HL-60 (cell line): ENCODE data around the gene TRPM6.

Experiments
- DNase-seq, 2 experiments: peaks; one replicate each; pipeline ENCODE4 v3.0.0-alpha.2; 2010 to 2020; ENCODE audit warnings: low read depth in 1 of 2, low spot score in 1 of 2
- H3K27ac ChIP-seq: fragments of 250-450 bp; sonication (Bioruptor Pico); replicated peaks from 2 replicates; pipeline ENCODE4 v1.5.1; 2020; ENCODE audit warnings: mild to moderate bottlenecking, moderate library complexity
- H3K27me3 ChIP-seq: fragments of 250-450 bp; sonication (Bioruptor Pico); 2 replicates; pipeline ENCODE4 v1.5.1; 2021; ENCODE audit warnings: mild to moderate bottlenecking, moderate library complexity; ENCODE audit not compliant: insufficient read depth, poor library complexity, severe bottlenecking
- H3K4me3 ChIP-seq: replicated peaks from 2 replicates; pipeline ENCODE4 v1.5.1; 2011; ENCODE audit warnings: mild to moderate bottlenecking, control low read depth, low read length; ENCODE audit not compliant: insufficient read depth
- CTCF ChIP-seq: IDR thresholded peaks from one replicate; pipeline ENCODE4 v1.5.1; 2011; ENCODE audit warnings: low read length, control low read depth, inconsistent platforms; ENCODE audit not compliant: insufficient read depth
- GABPA ChIP-seq: IDR thresholded peaks from 2 replicates; pipeline ENCODE4 v1.6.1; 2012; ENCODE audit warnings: low read depth
- POLR2AphosphoS5 ChIP-seq: IDR thresholded peaks from 2 replicates; pipeline ENCODE4 v1.6.1; 2012; ENCODE audit warnings: low read depth
- REST ChIP-seq: IDR thresholded peaks from 2 replicates; pipeline ENCODE4 v1.6.1; 2012; ENCODE audit warnings: low read depth; ENCODE audit not compliant: insufficient replicate concordance
- SPI1 ChIP-seq: IDR thresholded peaks from 2 replicates; pipeline ENCODE4 v1.6.1; 2012; ENCODE audit warnings: low read depth, mild to moderate bottlenecking, borderline replicate concordance

The TRPM6 gene

DNA sequence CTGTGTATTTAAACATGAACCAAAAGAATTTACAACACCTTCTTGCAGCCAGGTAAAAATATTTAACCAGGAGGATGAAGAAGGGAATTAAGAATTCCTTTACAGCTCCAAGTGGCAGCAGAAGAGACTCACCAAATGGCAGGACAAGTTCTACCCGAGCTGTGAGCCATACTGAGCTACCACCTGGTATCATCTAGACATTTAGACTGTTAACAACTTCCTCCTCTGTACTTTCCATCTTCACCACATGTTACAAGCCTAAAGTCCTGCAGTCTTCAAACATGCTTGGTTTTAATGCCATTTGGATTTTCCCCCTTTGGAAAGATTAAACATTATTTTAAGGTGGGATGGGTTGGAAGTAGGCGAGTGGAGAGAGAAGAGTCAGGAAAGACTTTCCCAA is 190.2 kb downstream of the TRPM6 start:
- TF ChIP-seq GABPA, result no peak
- no peak for TF ChIP-seq POLR2AphosphoS5
- no peak for TF ChIP-seq CTCF
- TF ChIP-seq REST, result no peak
- no peak for TF ChIP-seq SPI1
- DNase-seq, result no peak
- H3K27me3 ChIP-seq, result peaks cover 2% of the 10 kb centered on the region
- H3K27ac ChIP-seq, result no peak overlapping the region
- no peak overlapping the region for H3K4me3 ChIP-seq

DNA sequence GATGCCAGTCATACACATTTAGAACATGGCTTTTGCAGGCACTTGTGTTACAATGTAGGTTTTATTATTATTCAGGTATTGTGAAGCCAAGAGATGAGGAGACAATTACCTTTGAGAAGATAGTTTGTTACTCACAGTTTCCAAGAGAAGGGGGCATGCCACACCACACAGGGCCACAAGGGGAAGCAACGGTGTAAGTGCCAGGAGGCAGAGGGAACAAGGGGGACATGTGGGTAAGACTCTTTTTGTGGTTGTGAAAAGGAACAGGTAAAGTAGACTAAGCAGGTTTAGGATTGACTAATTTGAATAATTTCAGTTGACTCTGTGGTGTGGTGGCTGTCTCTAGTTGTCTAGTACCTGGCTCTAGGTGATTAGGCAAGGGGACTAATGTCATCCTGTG is 191.2 kb downstream of the TRPM6 start:
- peaks cover 2% of the 10 kb centered on the region for H3K27me3 ChIP-seq
- H3K27ac ChIP-seq, result no peak overlapping the region
- no peak overlapping the region for H3K4me3 ChIP-seq
- TF ChIP-seq SPI1 (no peak), GABPA (no peak), REST (no peak), POLR2AphosphoS5 (no peak), CTCF (no peak)
- no peak for DNase-seq

GRCh38 chr9:74691058-74691457 is 196.7 kb downstream of the TRPM6 start:
- no peak for TF ChIP-seq GABPA
- no peak for TF ChIP-seq REST
- TF ChIP-seq POLR2AphosphoS5, result no peak
- no peak for TF ChIP-seq SPI1
- TF ChIP-seq CTCF, result no peak
- DNase-seq, result no peak
- Histone ChIP-seq H3K27me3 (peaks cover 4% of the 10 kb centered on the region), H3K27ac (no peak overlapping the region), H3K4me3 (no peak overlapping the region)
